ENCODE measurements around the gene TMEM242. TPM values are rescaled to one million over a fixed set of nuclear protein-coding genes. Genes with fewer than 3 reads are reported as not detected.

TMEM242 gene
- polyA plus RNA-seq, 1 of the 3 experiments (the other 2 are of a cell fraction), result 7.4 TPM

- H3K27ac ChIP-seq (ENCODE audit: low read depth in 2 of 2, low read length in 1 of 2), result no peak overlapping the region
- no peaks in the 10 kb centered on the region for H3K9me3 ChIP-seq
- no peaks in the 10 kb centered on the region for H4K20me1 ChIP-seq (ENCODE audit: insufficient read depth)
- no peak for TF ChIP-seq RXRA (IDR thresholded peaks at IDR 0.05; ENCODE audit: borderline replicate concordance, low read depth)
- TF ChIP-seq NRF1 (IDR thresholded peaks at IDR 0.05; ENCODE audit: low read depth, low read length), result no peak
- no peak for TF ChIP-seq IRF3 (IDR thresholded peaks at IDR 0.05; ENCODE audit: low read depth, low read length)
- no peak for TF ChIP-seq CHD2 (IDR thresholded peaks at IDR 0.05; ENCODE audit: low read length, partially characterized antibody)
- no peak for TF ChIP-seq RAD21 (IDR thresholded peaks at IDR 0.05; ENCODE audit: low read length)
- no peak for TF ChIP-seq POLR2AphosphoS5 (IDR thresholded peaks at IDR 0.05; ENCODE audit: low read depth, low read length)
- no peak for TF ChIP-seq EZH2phosphoT487 (IDR thresholded peaks at IDR 0.05; ENCODE audit: borderline replicate concordance, low read depth)
- no peak for TF ChIP-seq TCF12 (IDR thresholded peaks at IDR 0.05)
- TF ChIP-seq EP300 (IDR thresholded peaks at IDR 0.05; ENCODE audit: borderline replicate concordance in 1 of 2, low read depth in 1 of 2, low read length in 1 of 2), result no peak
- no peak for TF ChIP-seq JUND (IDR thresholded peaks at IDR 0.05)
- TF ChIP-seq, protein P1, sequence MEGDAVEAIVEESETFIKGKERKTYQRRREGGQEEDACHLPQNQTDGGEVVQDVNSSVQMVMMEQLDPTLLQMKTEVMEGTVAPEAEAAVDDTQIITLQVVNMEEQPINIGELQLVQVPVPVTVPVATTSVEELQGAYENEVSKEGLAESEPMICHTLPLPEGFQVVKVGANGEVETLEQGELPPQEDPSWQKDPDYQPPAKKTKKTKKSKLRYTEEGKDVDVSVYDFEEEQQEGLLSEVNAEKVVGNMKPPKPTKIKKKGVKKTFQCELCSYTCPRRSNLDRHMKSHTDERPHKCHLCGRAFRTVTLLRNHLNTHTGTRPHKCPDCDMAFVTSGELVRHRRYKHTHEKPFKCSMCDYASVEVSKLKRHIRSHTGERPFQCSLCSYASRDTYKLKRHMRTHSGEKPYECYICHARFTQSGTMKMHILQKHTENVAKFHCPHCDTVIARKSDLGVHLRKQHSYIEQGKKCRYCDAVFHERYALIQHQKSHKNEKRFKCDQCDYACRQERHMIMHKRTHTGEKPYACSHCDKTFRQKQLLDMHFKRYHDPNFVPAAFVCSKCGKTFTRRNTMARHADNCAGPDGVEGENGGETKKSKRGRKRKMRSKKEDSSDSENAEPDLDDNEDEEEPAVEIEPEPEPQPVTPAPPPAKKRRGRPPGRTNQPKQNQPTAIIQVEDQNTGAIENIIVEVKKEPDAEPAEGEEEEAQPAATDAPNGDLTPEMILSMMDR (IDR thresholded peaks at IDR 0.05), result no peak
- H3K27me3 ChIP-seq (ENCODE audit: insufficient read depth), result no peaks in the 10 kb centered on the region; the same call in 1 of the 2 replicates
- H3K36me3 ChIP-seq (replicated peaks in 1 of 2; ENCODE audit: control insufficient read depth in 1 of 2, insufficient read depth in 2 of 2, low read length in 1 of 2), result no peaks in the 10 kb centered on the region
- POLR2A ChIA-PET, result no interaction called here
- H3F3A ChIP-seq (replicated peaks; ENCODE audit: insufficient read depth), result no peaks in the 10 kb centered on the region
- WGBS (ENCODE audit: low lambda C conversion rate), result 83% methylated on average over 3 of the region's 11 CpGs
- H3K79me2 ChIP-seq (ENCODE audit: insufficient read depth), result no peaks in the 10 kb centered on the region
- H2AFZ ChIP-seq (ENCODE audit: low read depth), result no peak overlapping the region
- no peak overlapping the region for H3K4me2 ChIP-seq
- CTCF ChIA-PET, result interaction anchor here (2.1 kb wide), 1 partner anchor 16 kb away, joined by 7 read pairs; no protein-coding TSS in a partner anchor
- no peak for DNase-seq
- no peak overlapping the region for H3K4me3 ChIP-seq (ENCODE audit: low read depth in 2 of 2, low read length in 1 of 2)
- no peaks in the 10 kb centered on the region for H3K4me1 ChIP-seq (ENCODE audit: control insufficient read depth in 1 of 2, insufficient read depth in 2 of 2, low read depth in 1 of 2, low read length in 1 of 2)
- H3K9ac ChIP-seq, result no peak overlapping the region
- no peaks in the 10 kb centered on the region for H3K9me2 ChIP-seq
Observed at GRCh38 chr6:157258878-157259277, 64.4 kb downstream of the TMEM242 start.

DNA sequence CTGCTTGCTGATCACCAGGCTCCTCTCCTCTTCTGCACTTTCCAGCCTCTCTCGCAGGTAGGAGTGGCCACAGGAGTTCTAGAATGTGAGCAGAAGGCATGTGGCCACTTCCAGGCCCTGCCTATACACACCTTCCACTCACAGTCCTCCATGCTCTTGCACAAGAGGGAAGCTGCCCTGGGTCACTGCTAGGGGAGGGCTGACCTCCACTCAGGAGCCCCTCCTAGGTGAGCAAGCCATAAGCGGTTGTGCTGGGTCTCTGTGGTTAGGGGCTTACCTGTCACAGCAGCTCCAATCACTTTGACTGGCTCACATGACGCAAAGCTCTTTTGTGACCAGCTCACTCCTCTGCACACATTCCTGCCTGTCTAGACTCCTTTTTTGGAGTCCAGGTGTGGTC is 68.2 kb downstream of the TMEM242 start:
- H3K4me3 ChIP-seq (ENCODE audit: low read depth in 2 of 2, low read length in 1 of 2), result no peak overlapping the region
- no peak overlapping the region for H3K27ac ChIP-seq (ENCODE audit: low read depth in 2 of 2, low read length in 1 of 2)
- no peaks in the 10 kb centered on the region for H4K20me1 ChIP-seq (ENCODE audit: insufficient read depth)
- H2AFZ ChIP-seq (ENCODE audit: low read depth), result no peak overlapping the region
- no peaks in the 10 kb centered on the region for H3K9me3 ChIP-seq
- H3K4me2 ChIP-seq, result no peak overlapping the region
- H3F3A ChIP-seq (replicated peaks; ENCODE audit: insufficient read depth), result no peaks in the 10 kb centered on the region
- no peaks in the 10 kb centered on the region; the same call in 1 of the 2 replicates for H3K27me3 ChIP-seq (ENCODE audit: insufficient read depth)
- ChIA-PET POLR2A (no interaction called here), CTCF (interaction anchor here (1.5 kb wide), 1 partner anchor 52 kb away, joined by 3 read pairs; no protein-coding TSS in a partner anchor)
- no peak for DNase-seq
- H3K79me2 ChIP-seq (ENCODE audit: insufficient read depth), result no peaks in the 10 kb centered on the region
- 62% methylated on average over 3 of the region's 3 CpGs for WGBS (ENCODE audit: low lambda C conversion rate)
- no peaks in the 10 kb centered on the region for H3K9me2 ChIP-seq
- no peaks in the 10 kb centered on the region for H3K36me3 ChIP-seq (replicated peaks in 1 of 2; ENCODE audit: control insufficient read depth in 1 of 2, insufficient read depth in 2 of 2, low read length in 1 of 2)
- peaks cover 0 to 22% of the 10 kb centered on the region in 2 experiments; a peak in 2 of 4 replicates for H3K4me1 ChIP-seq (ENCODE audit: control insufficient read depth in 1 of 2, insufficient read depth in 2 of 2, low read depth in 1 of 2, low read length in 1 of 2)
- no peak overlapping the region for H3K9ac ChIP-seq
- TF ChIP-seq TAF1 (IDR thresholded peaks at IDR 0.05; ENCODE audit: borderline replicate concordance, low read depth, low read length) (no peak), USF1 (IDR thresholded peaks at IDR 0.05; ENCODE audit: borderline replicate concordance, low read depth) (no peak), ZBTB33 (IDR thresholded peaks at IDR 0.05; ENCODE audit: borderline replicate concordance, low read depth) (no peak), EZH2phosphoT487 (IDR thresholded peaks at IDR 0.05; ENCODE audit: borderline replicate concordance, low read depth) (no peak), FOSL2 (IDR thresholded peaks at IDR 0.05; ENCODE audit: borderline replicate concordance, low read depth) (no peak), GABPA (IDR thresholded peaks at IDR 0.05; ENCODE audit: low read depth) (no peak), RAD21 (IDR thresholded peaks at IDR 0.05; ENCODE audit: low read length) (no peak), PBX3 (IDR thresholded peaks at IDR 0.05) (no peak)
